Globus pallidus (tissue), 1 donor: Measurements from ENCODE around the gene PDIK1L.

Experiments
- DNase-seq: peaks from one replicate; pipeline ENCODE4 v3.0.0-alpha.2; 2015; ENCODE audit warnings: low spot score

The PDIK1L gene

GRCh38 chr1:26171084-26172072, 59.8 kb downstream of the PDIK1L start, which contains the start of gene ZNF593OS:
ZNF593OS (minus strand) TSS chr1:26171832; CDS start chr1:26171661, 171 bp downstream.
- DNase-seq, result no peak
